ENCODE results near the gene SPTLC2. TPM values are rescaled to one million over a fixed set of nuclear protein-coding genes. Genes with fewer than 3 reads are reported as not detected.
"Not testable (repeated sequence)": the region's sequence is repeated elsewhere in the genome, so short reads cannot be mapped to it uniquely, and the experiment has no call there.

The SPTLC2 gene
- 89.9 TPM for polyA plus RNA-seq (2013)

GRCh38 chr14:77616454-77617229 lies at the start of gene SPTLC2:
TSS of gene SPTLC2 (minus strand) at chr14:77616637. CDS start at chr14:77616579, 58 bp downstream.
- peak within 1 kb of the TSS; percentile 80 to 99 (median 95) for H3K4me3 ChIP-seq (ENCODE audit: control insufficient read depth in 1 of 7, extremely low read depth in 1 of 7, insufficient read depth in 4 of 7, low read depth in 2 of 7, low read length in 6 of 7)
- WGBS (ENCODE audit: insufficient coverage) = 0% methylated on average over 46 of the region's 58 CpGs
- H3K36me3 ChIP-seq (ENCODE audit: control insufficient read depth in 4 of 4, insufficient read depth in 4 of 4, low read length in 3 of 4) = peaks cover 0 to 8% (median 0%) of the 10 kb centered on the region in 4 experiments
- peaks cover 17 to 32% (median 26%) of the 10 kb centered on the region in 4 experiments for H3K4me1 ChIP-seq (ENCODE audit: control extremely low read depth in 1 of 4, control insufficient read depth in 4 of 4, insufficient read depth in 4 of 4, low read length in 3 of 4)
- CTCF ChIA-PET = interaction anchor here (1.0 to 1.7 kb wide), 10 partner anchors 8 to 157 kb away, joined by 3 to 6 read pairs (median 3); no protein-coding TSS in a partner anchor
- no peaks in the 10 kb centered on the region for H3K27me3 ChIP-seq (replicated peaks in 2 of 5; ENCODE audit: control insufficient read depth in 4 of 5, insufficient read depth in 5 of 5, low read length in 4 of 5)
- peak; percentile 99 to 100 (median 99) for DNase-seq
- POLR2A ChIA-PET = no interaction called here
- H3K27ac ChIP-seq (ENCODE audit: insufficient read depth in 1 of 2, low read depth in 1 of 2, low read length in 2 of 2, poor library complexity in 1 of 2, severe bottlenecking in 2 of 2) = peak within 1 kb of the TSS; percentile 70 to 83
- no peaks in the 10 kb centered on the region for H3K9me3 ChIP-seq (ENCODE audit: control extremely low read depth in 1 of 5, control insufficient read depth in 4 of 5, insufficient read depth in 2 of 5, low read depth in 1 of 5, low read length in 4 of 5)

DNA sequence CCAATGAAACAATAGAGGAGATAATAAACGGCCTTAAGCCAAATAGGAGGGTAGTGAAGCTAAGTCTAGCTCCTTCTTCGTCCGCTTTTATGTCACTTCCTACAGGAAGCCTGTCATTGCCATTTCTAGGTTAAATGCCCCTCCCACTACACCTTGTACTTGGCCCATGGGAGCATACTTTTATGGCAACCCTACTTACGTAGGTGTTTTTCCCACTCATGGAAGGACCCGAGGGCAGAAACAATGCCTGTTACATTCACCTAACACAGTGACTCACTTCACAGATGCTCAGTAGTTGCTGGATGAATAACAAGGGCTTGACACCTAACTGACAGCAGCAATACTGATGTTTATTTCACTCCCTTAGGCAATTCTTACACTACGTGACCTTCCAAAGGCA lies 46.9 kb upstream of the SPTLC2 start:
- ChIA-PET POLR2A (no interaction called here), CTCF (no interaction called here)
- Histone ChIP-seq H3K27me3 (replicated peaks in 2 of 5; ENCODE audit: control insufficient read depth in 4 of 5, insufficient read depth in 5 of 5, low read length in 4 of 5) (no peaks in the 10 kb centered on the region), H3K36me3 (ENCODE audit: control insufficient read depth in 4 of 4, insufficient read depth in 4 of 4, low read length in 3 of 4) (no peaks in the 10 kb centered on the region), H3K4me1 (ENCODE audit: control extremely low read depth in 1 of 4, control insufficient read depth in 4 of 4, insufficient read depth in 4 of 4, low read length in 3 of 4) (no peaks in the 10 kb centered on the region), H3K9me3 (ENCODE audit: control extremely low read depth in 1 of 5, control insufficient read depth in 4 of 5, insufficient read depth in 2 of 5, low read depth in 1 of 5, low read length in 4 of 5) (no peaks in the 10 kb centered on the region), H3K4me3 (ENCODE audit: control insufficient read depth in 1 of 7, extremely low read depth in 1 of 7, insufficient read depth in 4 of 7, low read depth in 2 of 7, low read length in 6 of 7) (no peak overlapping the region), H3K27ac (ENCODE audit: insufficient read depth in 1 of 2, low read depth in 1 of 2, low read length in 2 of 2, poor library complexity in 1 of 2, severe bottlenecking in 2 of 2) (no peak overlapping the region)
- DNase-seq = no peak
- 96% methylated on average over 4 of the region's 6 CpGs for WGBS (ENCODE audit: insufficient coverage)

DNA sequence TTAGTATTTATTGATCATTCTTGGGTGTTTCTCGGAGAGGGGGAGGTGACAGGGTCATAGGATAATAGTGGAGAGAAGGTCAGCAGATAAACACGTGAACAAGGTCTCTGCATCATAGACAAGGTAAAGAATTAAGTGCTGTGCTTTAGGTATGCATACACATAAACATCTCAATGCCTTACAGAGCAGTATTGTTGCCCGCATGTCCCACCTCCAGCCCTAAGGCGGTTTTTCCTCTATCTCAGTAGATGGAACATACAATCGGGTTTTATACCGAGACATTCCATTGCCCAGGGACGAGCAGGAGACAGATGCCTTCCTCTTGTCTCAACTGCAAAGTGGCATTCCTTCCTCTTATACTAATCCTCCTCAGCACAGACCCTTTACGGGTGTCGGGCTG lies 45.1 kb upstream of the SPTLC2 start:
- H3K27me3 ChIP-seq (replicated peaks in 2 of 5; ENCODE audit: control insufficient read depth in 4 of 5, insufficient read depth in 5 of 5, low read length in 4 of 5); POLR2A ChIA-PET; H3K9me3 ChIP-seq (ENCODE audit: control extremely low read depth in 1 of 5, control insufficient read depth in 4 of 5, insufficient read depth in 2 of 5, low read depth in 1 of 5, low read length in 4 of 5); H3K4me3 ChIP-seq (ENCODE audit: control insufficient read depth in 1 of 7, extremely low read depth in 1 of 7, insufficient read depth in 4 of 7, low read depth in 2 of 7, low read length in 6 of 7); DNase-seq; H3K4me1 ChIP-seq (ENCODE audit: control extremely low read depth in 1 of 4, control insufficient read depth in 4 of 4, insufficient read depth in 4 of 4, low read length in 3 of 4); H3K36me3 ChIP-seq (ENCODE audit: control insufficient read depth in 4 of 4, insufficient read depth in 4 of 4, low read length in 3 of 4); CTCF ChIA-PET; H3K27ac ChIP-seq (ENCODE audit: insufficient read depth in 1 of 2, low read depth in 1 of 2, low read length in 2 of 2, poor library complexity in 1 of 2, severe bottlenecking in 2 of 2): not testable (repeated sequence)
- 96% methylated on average over 5 of the region's 9 CpGs for WGBS (ENCODE audit: insufficient coverage)

DNA sequence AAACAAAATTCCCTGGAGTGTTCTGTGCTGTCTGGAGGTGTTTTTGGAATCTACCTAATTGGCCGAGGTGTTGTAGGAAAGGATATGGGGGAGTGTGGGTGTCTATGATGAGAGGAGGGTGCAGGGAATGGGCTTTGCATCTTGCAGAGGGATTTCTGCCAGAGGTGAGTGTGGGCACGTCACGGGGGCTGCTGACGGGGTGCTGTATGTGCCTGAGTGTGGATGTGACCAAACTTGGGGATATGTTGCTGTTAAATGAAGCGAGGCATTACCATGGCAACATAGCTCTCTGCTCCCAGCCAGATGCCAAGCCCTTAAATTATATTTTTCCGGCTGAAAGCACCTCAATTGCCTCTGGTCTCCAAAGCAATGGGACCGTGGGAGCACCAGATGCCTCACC lies 44.3 kb upstream of the SPTLC2 start:
- H3K36me3 ChIP-seq (ENCODE audit: control insufficient read depth in 4 of 4, insufficient read depth in 4 of 4, low read length in 3 of 4) = no peaks in the 10 kb centered on the region
- POLR2A ChIA-PET = no interaction called here
- no peaks in the 10 kb centered on the region for H3K9me3 ChIP-seq (ENCODE audit: control extremely low read depth in 1 of 5, control insufficient read depth in 4 of 5, insufficient read depth in 2 of 5, low read depth in 1 of 5, low read length in 4 of 5)
- WGBS (ENCODE audit: insufficient coverage) = 95% methylated on average over 7 of the region's 7 CpGs
- no peak for DNase-seq
- CTCF ChIA-PET = no interaction called here
- H3K27ac ChIP-seq (ENCODE audit: insufficient read depth in 1 of 2, low read depth in 1 of 2, low read length in 2 of 2, poor library complexity in 1 of 2, severe bottlenecking in 2 of 2) = no peak overlapping the region
- H3K27me3 ChIP-seq (replicated peaks in 2 of 5; ENCODE audit: control insufficient read depth in 4 of 5, insufficient read depth in 5 of 5, low read length in 4 of 5) = no peaks in the 10 kb centered on the region
- no peak overlapping the region for H3K4me3 ChIP-seq (ENCODE audit: control insufficient read depth in 1 of 7, extremely low read depth in 1 of 7, insufficient read depth in 4 of 7, low read depth in 2 of 7, low read length in 6 of 7)
- peaks cover 0 to 4% (median 0%) of the 10 kb centered on the region in 4 experiments for H3K4me1 ChIP-seq (ENCODE audit: control extremely low read depth in 1 of 4, control insufficient read depth in 4 of 4, insufficient read depth in 4 of 4, low read length in 3 of 4)

DNA sequence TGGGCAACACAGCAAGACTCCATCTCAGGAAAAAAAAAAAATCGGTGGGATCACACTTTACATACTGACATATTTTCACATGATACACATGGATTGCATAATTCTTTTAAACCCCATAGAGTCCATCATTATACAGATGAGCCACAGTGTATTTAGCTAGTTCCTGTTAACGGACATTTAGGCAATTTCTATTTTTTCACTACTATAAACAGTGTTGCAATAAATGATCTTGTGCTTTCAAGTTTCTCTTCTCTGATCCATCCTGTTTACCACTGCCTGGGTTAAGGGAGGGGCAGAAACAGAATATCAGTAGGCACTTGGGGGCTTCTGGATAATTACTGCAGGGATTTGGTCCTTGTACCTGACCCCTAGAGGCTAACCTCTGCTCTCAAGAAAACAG lies 43.4 kb upstream of the SPTLC2 start:
- WGBS (ENCODE audit: insufficient coverage) = 100% methylated on average over 1 of the region's 2 CpGs
- H3K4me1 ChIP-seq (ENCODE audit: control extremely low read depth in 1 of 4, control insufficient read depth in 4 of 4, insufficient read depth in 4 of 4, low read length in 3 of 4) = peaks cover 0 to 4% (median under 1%) of the 10 kb centered on the region in 4 experiments
- POLR2A ChIA-PET = no interaction called here

DNA sequence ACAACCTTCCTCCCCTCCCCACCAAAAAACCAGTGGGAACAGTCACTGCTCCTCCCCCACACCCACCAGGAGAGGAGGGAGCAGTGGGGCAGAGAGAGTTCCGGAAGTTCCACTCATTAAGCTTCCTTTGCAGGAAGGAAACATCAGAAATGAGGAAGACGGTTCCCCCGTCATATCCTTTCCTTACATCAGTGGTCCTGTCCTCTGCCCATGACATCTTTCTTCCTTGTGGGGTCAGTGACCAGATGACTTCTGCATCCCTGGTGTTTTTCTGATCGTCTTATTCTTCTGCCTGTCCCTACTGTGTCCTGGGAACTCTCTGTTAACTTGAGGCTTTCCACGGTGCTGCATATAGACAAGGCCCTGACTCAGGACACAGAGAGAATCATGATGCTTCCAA lies 40.8 kb upstream of the SPTLC2 start:
- H3K27me3 ChIP-seq (replicated peaks in 2 of 5; ENCODE audit: control insufficient read depth in 4 of 5, insufficient read depth in 5 of 5, low read length in 4 of 5) = no peaks in the 10 kb centered on the region
- CTCF ChIA-PET = no interaction called here
- H3K4me3 ChIP-seq (ENCODE audit: control insufficient read depth in 1 of 7, extremely low read depth in 1 of 7, insufficient read depth in 4 of 7, low read depth in 2 of 7, low read length in 6 of 7) = no peak overlapping the region
- DNase-seq = no peak
- POLR2A ChIA-PET = no interaction called here
- H3K36me3 ChIP-seq (ENCODE audit: control insufficient read depth in 4 of 4, insufficient read depth in 4 of 4, low read length in 3 of 4) = no peaks in the 10 kb centered on the region
- no peak overlapping the region for H3K27ac ChIP-seq (ENCODE audit: insufficient read depth in 1 of 2, low read depth in 1 of 2, low read length in 2 of 2, poor library complexity in 1 of 2, severe bottlenecking in 2 of 2)
- H3K4me1 ChIP-seq (ENCODE audit: control extremely low read depth in 1 of 4, control insufficient read depth in 4 of 4, insufficient read depth in 4 of 4, low read length in 3 of 4) = peaks cover 0 to 16% (median 12%) of the 10 kb centered on the region in 4 experiments
- no peaks in the 10 kb centered on the region for H3K9me3 ChIP-seq (ENCODE audit: control extremely low read depth in 1 of 5, control insufficient read depth in 4 of 5, insufficient read depth in 2 of 5, low read depth in 1 of 5, low read length in 4 of 5)
- WGBS (ENCODE audit: insufficient coverage) = 38% methylated on average over 3 of the region's 5 CpGs

More for the DNA sequence above, 43.4 kb upstream of the SPTLC2 start:
- Histone ChIP-seq H3K9me3 (ENCODE audit: control extremely low read depth in 1 of 5, control insufficient read depth in 4 of 5, insufficient read depth in 2 of 5, low read depth in 1 of 5, low read length in 4 of 5) (no peaks in the 10 kb centered on the region), H3K4me3 (ENCODE audit: control insufficient read depth in 1 of 7, extremely low read depth in 1 of 7, insufficient read depth in 4 of 7, low read depth in 2 of 7, low read length in 6 of 7) (no peak overlapping the region), H3K36me3 (ENCODE audit: control insufficient read depth in 4 of 4, insufficient read depth in 4 of 4, low read length in 3 of 4) (no peaks in the 10 kb centered on the region), H3K27me3 (replicated peaks in 2 of 5; ENCODE audit: control insufficient read depth in 4 of 5, insufficient read depth in 5 of 5, low read length in 4 of 5) (no peaks in the 10 kb centered on the region), H3K27ac (ENCODE audit: insufficient read depth in 1 of 2, low read depth in 1 of 2, low read length in 2 of 2, poor library complexity in 1 of 2, severe bottlenecking in 2 of 2) (no peak overlapping the region)
- DNase-seq = peak in 1 of 3 donors; percentile 11
- CTCF ChIA-PET = interaction anchor here (0.8 to 1.8 kb wide), 4 partner anchors 12 to 52 kb away, joined by 3 to 5 read pairs (median 4); no protein-coding TSS in a partner anchor

DNA sequence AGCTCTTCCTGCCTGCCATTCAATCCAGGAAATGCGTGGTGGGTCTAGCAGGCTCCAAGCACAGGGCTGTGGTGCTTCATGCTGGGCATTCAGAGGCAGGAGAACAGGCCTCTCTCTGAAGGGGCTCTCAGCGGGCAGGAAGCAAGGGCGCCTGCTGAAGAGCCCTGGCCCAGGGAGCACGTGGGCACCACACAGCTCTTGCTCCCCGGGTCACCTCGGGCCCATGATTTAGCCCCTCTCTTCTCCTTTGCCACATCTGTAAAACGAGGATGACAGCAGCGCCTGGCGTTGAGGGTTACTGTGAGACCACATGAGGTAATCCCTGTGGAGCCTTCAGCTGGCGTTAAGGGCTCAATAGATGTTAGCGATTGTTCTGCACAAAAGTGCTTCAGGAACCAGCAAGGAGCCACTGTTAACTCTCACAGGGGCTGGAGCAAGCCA lies 37.6 kb upstream of the SPTLC2 start:
- no peak overlapping the region for H3K27ac ChIP-seq (ENCODE audit: insufficient read depth in 1 of 2, low read depth in 1 of 2, low read length in 2 of 2, poor library complexity in 1 of 2, severe bottlenecking in 2 of 2)
- no peaks in the 10 kb centered on the region for H3K27me3 ChIP-seq (replicated peaks in 2 of 5; ENCODE audit: control insufficient read depth in 4 of 5, insufficient read depth in 5 of 5, low read length in 4 of 5)
- DNase-seq = peak in 2 of 3 donors; percentile 39 to 63
- ChIA-PET POLR2A (no interaction called here), CTCF (interaction anchor here (0.6 to 1.8 kb wide), 6 partner anchors 9 to 379 kb away, joined by 3 to 10 read pairs (median 3); no protein-coding TSS in a partner anchor)
- no peaks in the 10 kb centered on the region for H3K9me3 ChIP-seq (ENCODE audit: control extremely low read depth in 1 of 5, control insufficient read depth in 4 of 5, insufficient read depth in 2 of 5, low read depth in 1 of 5, low read length in 4 of 5)
- WGBS (ENCODE audit: insufficient coverage) = 59% methylated on average over 11 of the region's 11 CpGs
- no peak overlapping the region for H3K4me3 ChIP-seq (ENCODE audit: control insufficient read depth in 1 of 7, extremely low read depth in 1 of 7, insufficient read depth in 4 of 7, low read depth in 2 of 7, low read length in 6 of 7)
- no peaks in the 10 kb centered on the region for H3K36me3 ChIP-seq (ENCODE audit: control insufficient read depth in 4 of 4, insufficient read depth in 4 of 4, low read length in 3 of 4)
- peaks cover 0 to 16% (median 12%) of the 10 kb centered on the region in 4 experiments for H3K4me1 ChIP-seq (ENCODE audit: control extremely low read depth in 1 of 4, control insufficient read depth in 4 of 4, insufficient read depth in 4 of 4, low read length in 3 of 4)

Measured in common myeloid progenitor, CD34-positive (primary cell).